GM18858 (cell line): ENCODE data around the gene MCTP1.
A peak's percentile ranks its signal among the peaks of the same experiment; 100 is the strongest.
"Not testable (repeated sequence)": the region's sequence is repeated elsewhere in the genome, so short reads cannot be mapped to it uniquely, and the experiment has no call there.

Experiments
- ATAC-seq: cut with Tn5 transposase; IDR thresholded peaks from one replicate; pipeline ENCODE4 v1.9.1; 2021; ENCODE audit not compliant: unreplicated experiment

The MCTP1 gene

GRCh38 chr5:95042037-95042436 lies 242.9 kb downstream of the MCTP1 start:
- no peak for ATAC-seq

DNA sequence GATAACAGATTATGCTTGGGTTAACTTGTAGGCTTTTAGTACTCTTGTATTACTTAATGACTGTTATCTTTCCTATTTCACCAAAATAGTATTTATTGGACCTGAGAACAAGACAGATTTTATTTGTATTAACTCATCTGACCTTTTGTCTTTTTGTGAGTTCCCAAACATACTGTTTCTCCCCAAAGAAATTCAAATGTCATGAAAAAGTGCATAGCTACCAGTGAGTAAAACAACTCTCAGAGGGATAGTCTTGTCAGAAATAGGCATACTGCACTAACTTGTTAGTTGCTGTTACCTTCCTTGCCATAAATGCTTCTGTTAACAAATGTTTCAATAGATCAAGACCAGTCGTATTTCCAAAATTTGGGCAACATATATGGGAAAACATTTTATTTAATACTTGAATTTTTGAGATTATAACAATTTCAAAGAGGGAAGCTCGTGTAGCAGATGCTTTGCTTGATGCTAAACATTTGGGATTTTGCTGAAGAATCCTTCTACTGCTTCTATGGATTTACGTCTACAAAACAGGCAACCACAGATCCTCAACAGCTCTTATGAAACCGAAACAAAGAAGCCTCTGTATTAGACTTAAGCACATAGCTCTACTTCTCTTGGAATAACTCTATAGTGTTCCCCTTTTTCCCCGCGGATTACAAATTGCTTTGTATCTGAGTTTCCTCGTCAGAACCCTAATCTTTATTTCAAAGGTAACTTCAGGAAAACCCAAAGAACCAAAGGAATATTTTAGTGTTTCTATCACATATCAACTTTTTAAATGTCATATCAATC lies 248.8 kb downstream of the MCTP1 start:
- no peak for ATAC-seq

DNA sequence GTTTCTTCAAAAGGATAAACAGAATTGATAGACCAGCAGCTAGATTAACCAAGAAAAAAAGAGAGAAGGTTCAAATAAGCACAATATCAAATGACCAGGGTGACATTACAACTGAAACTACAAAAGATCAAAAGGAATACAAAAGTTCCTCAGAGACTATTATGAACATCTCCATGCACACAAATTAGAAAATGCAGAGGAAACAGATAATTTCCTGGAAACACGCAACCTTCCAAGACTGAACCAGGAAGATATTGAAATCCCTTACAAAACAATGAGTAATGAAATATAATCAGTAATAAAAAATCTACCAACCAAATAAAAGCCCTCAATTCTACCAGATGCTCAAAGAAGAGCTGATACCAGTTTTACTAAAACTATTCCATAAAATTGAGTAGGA lies 252.1 kb downstream of the MCTP1 start:
- ATAC-seq = no peak

- ATAC-seq = no peak
These were observed 255.1 kb downstream of the MCTP1 start for GRCh38 chr5:95029569-95030366.

- ATAC-seq = no peak
These were observed 257.1 kb downstream of the MCTP1 start for GRCh38 chr5:95027775-95028174.

GRCh38 chr5:95027151-95027721 lies 257.7 kb downstream of the MCTP1 start:
- ATAC-seq = no peak

DNA sequence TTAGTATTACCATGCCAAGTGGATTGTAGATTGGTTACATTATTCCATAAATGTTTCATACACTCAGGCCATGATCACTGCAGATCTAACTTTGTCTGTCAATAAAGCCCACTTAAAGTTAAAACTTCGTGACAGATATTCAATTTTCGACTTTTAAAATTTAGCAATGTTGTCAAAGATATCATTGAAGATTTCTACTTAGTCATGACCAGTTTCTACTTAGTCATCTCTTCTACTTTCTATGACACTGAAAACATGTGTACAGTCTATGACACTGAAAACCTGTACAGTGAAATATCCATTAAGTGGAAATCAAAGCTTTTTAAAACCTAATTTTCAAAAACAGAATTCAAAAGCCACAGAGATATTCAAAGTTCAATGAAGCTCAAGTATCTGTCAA lies 258.2 kb downstream of the MCTP1 start:
- no peak for ATAC-seq

GRCh38 chr5:95022967-95023695 lies 261.8 kb downstream of the MCTP1 start:
- ATAC-seq = peak; percentile 66

DNA sequence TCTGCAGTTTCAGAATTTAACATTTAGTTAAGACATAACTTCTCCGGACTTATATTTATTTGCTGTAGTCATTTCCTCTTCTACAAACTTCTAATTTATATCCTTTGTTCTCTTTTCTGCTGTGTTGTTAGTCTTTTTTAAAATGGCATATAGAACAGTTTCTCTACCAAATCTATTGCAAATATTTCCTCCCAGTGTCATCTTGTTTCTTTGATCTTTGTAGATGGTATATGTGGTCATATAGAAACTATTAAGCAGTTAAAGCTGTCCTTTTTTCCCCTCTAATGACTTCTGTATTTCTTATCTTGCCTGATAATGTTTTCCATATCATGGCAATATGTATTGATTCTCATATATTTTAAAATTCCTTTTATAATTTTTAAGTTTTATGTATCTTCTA lies 264.5 kb downstream of the MCTP1 start:
- no peak for ATAC-seq

- ATAC-seq = no peak
These were observed 265.9 kb downstream of the MCTP1 start for GRCh38 chr5:95018946-95019345.

GRCh38 chr5:95018511-95018910 lies 266.4 kb downstream of the MCTP1 start:
- no peak for ATAC-seq

GRCh38 chr5:95009812-95010211 lies 275.1 kb downstream of the MCTP1 start:
- ATAC-seq = no peak

DNA sequence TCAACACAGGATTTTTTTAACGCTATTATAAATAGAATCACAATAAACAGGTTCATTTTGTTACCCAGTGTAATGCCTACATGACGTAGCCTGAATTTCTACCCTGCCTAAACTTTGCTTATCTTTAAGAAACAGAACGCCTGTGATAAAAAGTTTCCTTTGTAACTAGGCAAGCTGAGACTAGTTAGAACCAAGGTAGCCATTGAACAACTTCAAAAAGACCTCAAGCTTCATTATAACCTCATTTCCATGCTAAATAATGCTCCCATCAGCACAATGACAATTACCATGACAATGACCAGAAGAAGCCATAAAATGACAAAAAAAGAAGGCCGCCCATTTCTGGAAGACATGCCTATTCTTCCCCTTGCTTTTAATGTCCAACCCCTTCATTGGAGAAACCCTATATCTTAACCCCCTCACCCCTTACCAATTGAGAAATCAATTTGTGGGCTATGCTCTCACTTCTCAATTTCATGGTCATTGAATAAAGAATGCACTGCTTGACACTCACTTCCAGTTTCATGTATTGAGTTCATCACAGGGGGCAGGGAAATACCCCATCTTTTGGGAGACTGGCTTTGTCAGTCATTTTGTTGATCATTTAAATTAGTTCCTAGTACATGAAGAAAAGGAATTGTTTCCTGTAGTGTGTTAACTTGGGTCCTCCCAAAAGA lies 276.8 kb downstream of the MCTP1 start:
- ATAC-seq = no peak

DNA sequence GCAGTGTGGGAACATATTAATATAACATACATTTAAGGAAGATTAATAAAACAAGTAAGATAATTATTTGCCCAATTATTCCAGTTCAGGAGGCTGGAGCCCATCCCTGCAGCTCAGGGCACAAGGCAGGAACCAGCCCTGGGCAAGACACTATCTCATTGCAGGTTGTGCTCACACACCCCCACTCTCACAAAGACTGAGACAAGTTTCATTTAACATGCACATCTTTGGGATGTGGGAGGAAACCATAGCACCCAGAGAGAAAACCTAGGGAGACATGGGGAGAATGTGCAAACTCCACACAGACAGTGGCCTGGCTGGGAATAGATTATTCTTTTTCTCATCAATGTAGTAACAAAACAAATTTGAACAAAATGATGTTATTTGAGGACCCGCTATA lies 279.1 kb downstream of the MCTP1 start:
- ATAC-seq = no peak

DNA sequence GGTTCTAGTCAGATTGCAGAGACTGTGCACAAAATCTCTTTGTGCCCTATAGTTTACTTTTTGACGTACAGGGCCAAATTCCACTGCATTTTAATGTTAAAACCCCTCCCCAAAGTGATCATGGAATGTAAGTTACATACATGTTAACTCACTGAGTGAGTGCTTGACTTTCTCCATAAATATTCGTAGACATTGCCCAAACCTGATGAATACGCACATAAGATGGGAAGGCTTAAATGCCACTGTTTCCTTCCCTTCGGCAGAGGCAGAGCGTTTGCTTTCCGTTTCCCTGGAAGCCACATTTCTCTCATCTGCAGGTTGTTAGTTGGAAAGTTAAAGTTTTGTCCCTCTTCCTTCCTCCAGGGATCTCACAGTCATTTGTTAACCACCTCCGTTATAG lies 286.2 kb downstream of the MCTP1 start:
- ATAC-seq = no peak

GRCh38 chr5:94994537-94994936 lies 290.4 kb downstream of the MCTP1 start:
- not testable (repeated sequence) for ATAC-seq

GRCh38 chr5:94993491-94993890 lies 291.4 kb downstream of the MCTP1 start:
- no peak for ATAC-seq

- ATAC-seq = no peak
These were observed 292.6 kb downstream of the MCTP1 start for GRCh38 chr5:94992325-94992724.

DNA sequence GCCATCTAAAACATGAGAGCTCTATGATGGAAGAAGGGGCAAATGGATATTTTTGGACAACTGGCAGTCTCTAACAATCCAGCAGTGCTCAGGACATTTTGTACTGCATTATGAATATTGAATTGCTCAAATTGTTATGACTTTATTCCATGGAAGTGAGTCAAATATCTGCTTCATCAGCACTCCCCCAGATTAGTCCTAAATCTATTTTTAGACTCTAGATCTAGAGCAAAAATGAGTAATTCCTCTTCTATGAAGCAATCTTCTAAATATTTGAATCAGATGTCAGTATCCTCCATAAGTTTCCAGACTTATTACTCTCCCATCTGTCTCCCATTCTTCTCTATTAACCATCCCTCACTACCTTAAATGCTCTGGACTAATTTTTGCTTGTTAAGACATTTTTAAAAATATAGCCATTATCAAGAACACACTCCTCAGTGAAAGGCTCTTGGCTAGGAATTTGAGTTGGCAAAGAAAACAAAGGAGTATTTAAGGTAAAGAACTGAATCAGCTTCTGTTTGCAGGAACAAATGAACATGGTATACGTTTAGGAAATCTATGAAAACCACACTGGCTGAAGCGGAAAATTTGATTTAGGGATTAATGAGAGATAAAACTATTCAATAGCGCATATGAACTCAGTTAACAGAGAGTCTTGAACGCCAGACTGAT lies 300.9 kb downstream of the MCTP1 start:
- ATAC-seq = no peak

GRCh38 chr5:94977437-94977836 lies 307.5 kb downstream of the MCTP1 start:
- no peak for ATAC-seq
